ENCODE measurements around the gene COX7A2. TPM values are rescaled to one million over a fixed set of nuclear protein-coding genes. Genes with fewer than 3 reads are reported as not detected.
A peak's percentile ranks its signal among the peaks of the same experiment; 100 is the strongest.

The COX7A2 gene
- total RNA-seq, 1 experiment from 2014 or later = 600 TPM

DNA sequence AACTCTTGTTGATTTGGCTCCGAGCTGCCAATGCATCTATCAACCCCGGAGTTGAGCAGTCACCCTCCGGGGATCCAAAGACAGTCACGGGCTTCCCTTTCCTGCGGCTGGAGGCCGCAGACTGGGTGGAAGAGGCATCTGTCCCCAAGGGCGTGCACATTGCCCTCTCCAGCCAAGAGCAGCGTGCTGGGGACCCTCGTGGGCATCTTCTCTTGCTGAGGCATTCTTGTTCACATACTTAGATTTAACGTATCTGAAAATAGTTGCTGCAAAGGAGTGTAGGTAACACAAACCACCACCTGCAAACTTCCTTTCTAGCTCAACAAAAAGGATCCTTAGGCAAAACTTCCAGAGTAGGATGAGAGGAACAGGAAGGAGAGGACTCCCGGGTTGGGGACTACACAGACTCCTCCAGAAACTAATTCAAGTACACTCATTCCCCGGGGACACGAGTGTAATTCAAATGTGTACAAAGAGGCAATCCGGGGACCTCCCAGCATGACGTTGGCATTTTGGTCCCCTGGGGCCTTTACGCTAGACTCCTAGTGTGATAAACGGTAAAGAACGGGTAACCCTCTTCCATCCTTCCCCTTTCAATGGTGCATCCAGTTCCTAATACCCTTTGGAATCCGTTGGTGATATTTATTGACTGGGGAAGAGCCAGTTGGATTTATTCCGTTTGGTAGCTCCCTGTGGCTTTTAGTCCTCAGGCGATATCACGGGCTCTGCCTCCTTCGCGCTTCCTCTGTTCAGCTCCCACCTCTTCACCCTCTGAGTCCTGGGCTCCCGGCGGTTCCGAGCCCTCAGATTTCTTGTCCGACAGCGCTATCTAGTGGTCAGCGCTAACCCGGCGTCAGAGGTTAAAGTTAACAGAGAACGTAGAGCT is 35.1 kb downstream of the COX7A2 start:
- DNase-seq (ENCODE audit: low read depth, low spot score) = peak; percentile 66
- ChIA-PET RAD21 (ENCODE audit: low non-redundant PET in 1 of 2, low total read pairs in 2 of 2, uncharacterized antibody in 2 of 2, unreplicated experiment in 2 of 2) (interaction anchor here (0.7 to 1.8 kb wide), 8 partner anchors 270 to 1471 kb away, joined by 3 to 7 read pairs (median 4); no protein-coding TSS in a partner anchor), CTCF (interaction anchor here (0.6 to 4.4 kb wide), 43 partner anchors 8 to 1923 kb away, joined by 3 to 39 read pairs (median 4); no protein-coding TSS in a partner anchor), POLR2A (interaction anchor here (0.9 kb wide), 1 partner anchor 1469 kb away, joined by 3 read pairs; no protein-coding TSS in a partner anchor)
- Histone ChIP-seq H4K20me1 (ENCODE audit: insufficient read depth) (no peaks in the 10 kb centered on the region), H3K4me1 (ENCODE audit: control insufficient read depth in 1 of 2, insufficient read depth in 2 of 2, low read length in 2 of 2) (peaks cover 8 to 23% of the 10 kb centered on the region in 2 experiments), H3K27me3 (ENCODE audit: insufficient read depth, low read length) (no peaks in the 10 kb centered on the region), H3K9ac (ENCODE audit: low read length) (no peak overlapping the region), H3K4me3 (replicated peaks in 1 of 2; ENCODE audit: low read depth in 1 of 2, low read length in 2 of 2) (no peak overlapping the region), H2AFZ (ENCODE audit: low read depth, low read length, poor library complexity, severe bottlenecking) (peak overlapping the region; percentile 7), H3K27ac (ENCODE audit: low read depth, low read length) (no peak overlapping the region), H3K9me3 (ENCODE audit: control insufficient read depth in 1 of 2, insufficient read depth in 1 of 2, low read depth in 1 of 2, low read length in 2 of 2) (no peaks in the 10 kb centered on the region), H3K9me2 (ENCODE audit: insufficient read depth) (no peaks in the 10 kb centered on the region), H3K4me2 (ENCODE audit: low read length) (peak overlapping the region; percentile 27), H3K79me2 (ENCODE audit: insufficient read depth, low read length) (peaks cover 19% of the 10 kb centered on the region), H3K36me3 (ENCODE audit: control insufficient read depth in 1 of 2, insufficient read depth in 2 of 2, low read length in 2 of 2) (no peaks in the 10 kb centered on the region)
- no TSS peak for BruUV-seq (replicated peaks)
- TF ChIP-seq, protein P1, sequence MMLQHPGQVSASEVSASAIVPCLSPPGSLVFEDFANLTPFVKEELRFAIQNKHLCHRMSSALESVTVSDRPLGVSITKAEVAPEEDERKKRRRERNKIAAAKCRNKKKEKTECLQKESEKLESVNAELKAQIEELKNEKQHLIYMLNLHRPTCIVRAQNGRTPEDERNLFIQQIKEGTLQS (IDR thresholded peaks at IDR 0.05) = no peak
- TF ChIP-seq, protein P2, sequence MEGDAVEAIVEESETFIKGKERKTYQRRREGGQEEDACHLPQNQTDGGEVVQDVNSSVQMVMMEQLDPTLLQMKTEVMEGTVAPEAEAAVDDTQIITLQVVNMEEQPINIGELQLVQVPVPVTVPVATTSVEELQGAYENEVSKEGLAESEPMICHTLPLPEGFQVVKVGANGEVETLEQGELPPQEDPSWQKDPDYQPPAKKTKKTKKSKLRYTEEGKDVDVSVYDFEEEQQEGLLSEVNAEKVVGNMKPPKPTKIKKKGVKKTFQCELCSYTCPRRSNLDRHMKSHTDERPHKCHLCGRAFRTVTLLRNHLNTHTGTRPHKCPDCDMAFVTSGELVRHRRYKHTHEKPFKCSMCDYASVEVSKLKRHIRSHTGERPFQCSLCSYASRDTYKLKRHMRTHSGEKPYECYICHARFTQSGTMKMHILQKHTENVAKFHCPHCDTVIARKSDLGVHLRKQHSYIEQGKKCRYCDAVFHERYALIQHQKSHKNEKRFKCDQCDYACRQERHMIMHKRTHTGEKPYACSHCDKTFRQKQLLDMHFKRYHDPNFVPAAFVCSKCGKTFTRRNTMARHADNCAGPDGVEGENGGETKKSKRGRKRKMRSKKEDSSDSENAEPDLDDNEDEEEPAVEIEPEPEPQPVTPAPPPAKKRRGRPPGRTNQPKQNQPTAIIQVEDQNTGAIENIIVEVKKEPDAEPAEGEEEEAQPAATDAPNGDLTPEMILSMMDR (IDR thresholded peaks at IDR 0.05 in 2 of 3, conservative IDR thresholded peaks at IDR 0.05 in 1 of 3; ENCODE audit: borderline replicate concordance in 1 of 3, insufficient read depth in 1 of 3, low read depth in 2 of 3, low read length in 2 of 3) = peak; percentile 80 to 97 (median 87); a peak in 5 of 6 replicates
- TF ChIP-seq RAD21 (IDR thresholded peaks at IDR 0.05; ENCODE audit: low read depth) = peak; percentile 95
- intact Hi-C loops (cut with micrococcal nuclease) = loop anchor here (2.0 to 10.0 kb wide), 5 partner anchors 634 to 1531 kb away; no protein-coding TSS in a partner anchor
- peak; percentile 60 for ATAC-seq
